Spleen (tissue), 11 donors: ENCODE results near the gene RFLNA. TPM values are rescaled to one million over a fixed set of nuclear protein-coding genes. Genes with fewer than 3 reads are reported as not detected.

Source experiments
- DNase-seq: peaks from one replicate; pipeline ENCODE4 v3.0.0-alpha.2; 2020
- H3K27ac ChIP-seq, 8 donors: fragments of 200-600 bp; sonication (generic) in 7 of 8; 1 replicate in 4 of 8; 2 replicates in 4 of 8; pipeline versions ENCODE4 v1.5.0 to v1.8.0; 2016 to 2021; ENCODE audit warnings: inconsistent platforms in 4 of 8, mild to moderate bottlenecking in 4 of 8, moderate library complexity in 1 of 8
- H3K27me3 ChIP-seq, 7 donors: fragments of 200-600 bp; sonication (generic) in 6 of 7; replicated peaks in 1 of 7; 1 replicate in 4 of 7; 2 replicates in 3 of 7; pipeline versions ENCODE4 v1.5.0 to v1.8.0; 2016 to 2021; ENCODE audit warnings: inconsistent platforms in 3 of 7, mild to moderate bottlenecking in 1 of 7
- H3K36me3 ChIP-seq, 6 donors: fragments of 200-600 bp; sonication (generic) in 5 of 6; 1 replicate in 4 of 6; 2 replicates in 2 of 6; pipeline versions ENCODE4 v1.5.0 to v1.8.0; 2016 to 2021; ENCODE audit warnings: inconsistent platforms in 2 of 6
- H3K4me1 ChIP-seq, 6 donors: fragments of 200-600 bp; sonication (generic) in 5 of 6; 1 replicate in 3 of 6; 2 replicates in 3 of 6; pipeline versions ENCODE4 v1.5.0 to v1.8.0; 2016 to 2021; ENCODE audit warnings: inconsistent platforms in 3 of 6
- H3K4me3 ChIP-seq, 8 donors: fragments of 200-600 bp; sonication (generic) in 7 of 8; 1 replicate in 4 of 8; 2 replicates in 4 of 8; pipeline versions ENCODE4 v1.5.0 to v1.8.0; 2016 to 2021; ENCODE audit warnings: inconsistent platforms in 4 of 8, mild to moderate bottlenecking in 4 of 8, moderate library complexity in 2 of 8
- H3K9me3 ChIP-seq, 8 donors: fragments of 200-600 bp; sonication (generic) in 7 of 8; 1 replicate in 4 of 8; 2 replicates in 4 of 8; pipeline versions ENCODE4 v1.5.0 to v1.8.0; 2016 to 2021; ENCODE audit warnings: inconsistent platforms in 4 of 8
- POLR2A ChIP-seq, 3 donors: fragments of 450-650 bp; IDR thresholded peaks; one replicate each; pipeline ENCODE4 v1.5.1; 2017; ENCODE audit warnings: antibody characterized with exemption in 3 of 3, mild to moderate bottlenecking in 1 of 3
- POLR2AphosphoS5 ChIP-seq, 3 donors: sonication (generic); formaldehyde crosslinking; IDR thresholded peaks; one replicate each; pipeline ENCODE4 v1.5.1; 2017; ENCODE audit warnings: antibody characterized with exemption in 3 of 3
- WGBS, 5 donors: extraction: QIAGEN DNeasy Blood & Tissue Kit in 3 of 5; methylation state at CpG; one replicate each; pipeline versions ENCODE4 v1.1.5 to v1.1.7; 2013 to 2018; 5-methylcytosine and 5-hydroxymethylcytosine counted together
- intact Hi-C: fragments of 100-400 bp; cut with DNase I; formaldehyde crosslinking; loops from one replicate; pipeline ENCODE4 v1.15.0; 2023; ENCODE audit warnings: low total_unique reads
- polyA plus RNA-seq, 3 donors: library from polyadenylated mRNA; stranded (reverse); fragments of 200-250 nt; gene quantifications; one replicate each; pipeline ENCODE4 v1.2.1, GENCODE V29; 2013
- total RNA-seq, 7 donors: library from RNA; depleted of rRNA in 3 of 7; stranded (reverse); fragments of >200 nt in 3 of 7; fragmentation: NEBNext Ultra II Directional in 4 of 7; extraction: Animal tissue kit (Norgen Biotek cat#: 25700) in 4 of 7; gene quantifications; one replicate each; pipeline versions ENCODE4 v1.1.0 to v1.2.1, GENCODE V29; 2016 to 2021
- TF ChIP-seq, protein P1 (sequence below), 11 experiments: fragments of 200-600 bp in 7 of 11; fragments of 450-650 bp in 4 of 11; sonication (generic) in 4 of 11; IDR thresholded peaks in 8 of 11; conservative IDR thresholded peaks in 3 of 11; 1 replicate in 7 of 11; 2 replicates in 4 of 11; pipeline versions ENCODE4 v1.4.0 to v1.8.0; 2016 to 2021; ENCODE audit warnings: antibody characterized with exemption in 11 of 11, inconsistent platforms in 4 of 11, mild to moderate bottlenecking in 1 of 11
- donor health status: healthy with polysubstance abuse.
- donor health status: DM: no; HTN: no; CAD: no; lungs with moderate emphysema.
- donor health status: DM: no; HTN: no; CAD: no.
- donor health status: Bipolar disorder and iron deficiency.
- donor health status: healthy.
- donor health status: DM: no; HTN: no; CAD: no.
- donor health status: DM: yes; HTN: yes; CAD: no.

The RFLNA gene
- total and polyA plus RNA-seq, 10 donors, result 0.04 to 0.35 (median 0.21) TPM; not detected in 6

DNA sequence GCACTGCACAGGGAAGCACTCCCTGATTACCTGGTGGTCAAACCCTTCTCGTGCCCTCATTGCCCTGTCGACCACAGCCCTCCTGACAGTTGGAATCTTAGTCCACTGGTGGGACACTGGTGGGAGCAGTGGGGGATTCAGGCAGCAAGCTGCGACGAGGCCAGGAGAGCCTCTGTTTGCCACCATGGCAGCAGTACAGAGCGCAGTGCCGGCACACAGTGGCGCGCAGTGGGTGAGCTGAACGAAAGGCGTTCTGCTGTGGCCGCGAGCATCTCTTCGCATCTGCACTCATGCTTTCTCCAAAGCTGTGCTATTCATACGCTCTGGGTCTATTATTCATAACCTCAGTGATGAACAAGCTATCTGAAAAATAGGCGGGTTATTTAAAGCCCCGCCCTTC, 14.3 kb downstream of the RFLNA start:
- Histone ChIP-seq H3K36me3 (no peaks in the 10 kb centered on the region), H3K27me3 (no peaks in the 10 kb centered on the region), H3K4me1 (no peaks in the 10 kb centered on the region), H3K4me3 (no peak overlapping the region), H3K9me3 (no peaks in the 10 kb centered on the region), H3K27ac (no peak overlapping the region)
- intact Hi-C loops, result no loop called here
- no peak for DNase-seq
- 89 to 97% (median 91%) methylated on average over 16 of the region's 16 CpGs for WGBS, 5 donors
- no peak for TF ChIP-seq POLR2A (IDR thresholded peaks at IDR 0.05)
- TF ChIP-seq POLR2AphosphoS5 (IDR thresholded peaks at IDR 0.05), result no peak
- TF ChIP-seq, protein P1, sequence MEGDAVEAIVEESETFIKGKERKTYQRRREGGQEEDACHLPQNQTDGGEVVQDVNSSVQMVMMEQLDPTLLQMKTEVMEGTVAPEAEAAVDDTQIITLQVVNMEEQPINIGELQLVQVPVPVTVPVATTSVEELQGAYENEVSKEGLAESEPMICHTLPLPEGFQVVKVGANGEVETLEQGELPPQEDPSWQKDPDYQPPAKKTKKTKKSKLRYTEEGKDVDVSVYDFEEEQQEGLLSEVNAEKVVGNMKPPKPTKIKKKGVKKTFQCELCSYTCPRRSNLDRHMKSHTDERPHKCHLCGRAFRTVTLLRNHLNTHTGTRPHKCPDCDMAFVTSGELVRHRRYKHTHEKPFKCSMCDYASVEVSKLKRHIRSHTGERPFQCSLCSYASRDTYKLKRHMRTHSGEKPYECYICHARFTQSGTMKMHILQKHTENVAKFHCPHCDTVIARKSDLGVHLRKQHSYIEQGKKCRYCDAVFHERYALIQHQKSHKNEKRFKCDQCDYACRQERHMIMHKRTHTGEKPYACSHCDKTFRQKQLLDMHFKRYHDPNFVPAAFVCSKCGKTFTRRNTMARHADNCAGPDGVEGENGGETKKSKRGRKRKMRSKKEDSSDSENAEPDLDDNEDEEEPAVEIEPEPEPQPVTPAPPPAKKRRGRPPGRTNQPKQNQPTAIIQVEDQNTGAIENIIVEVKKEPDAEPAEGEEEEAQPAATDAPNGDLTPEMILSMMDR (IDR thresholded peaks at IDR 0.05 in 8 of 11, conservative IDR thresholded peaks at IDR 0.05 in 3 of 11), result no peak

DNA sequence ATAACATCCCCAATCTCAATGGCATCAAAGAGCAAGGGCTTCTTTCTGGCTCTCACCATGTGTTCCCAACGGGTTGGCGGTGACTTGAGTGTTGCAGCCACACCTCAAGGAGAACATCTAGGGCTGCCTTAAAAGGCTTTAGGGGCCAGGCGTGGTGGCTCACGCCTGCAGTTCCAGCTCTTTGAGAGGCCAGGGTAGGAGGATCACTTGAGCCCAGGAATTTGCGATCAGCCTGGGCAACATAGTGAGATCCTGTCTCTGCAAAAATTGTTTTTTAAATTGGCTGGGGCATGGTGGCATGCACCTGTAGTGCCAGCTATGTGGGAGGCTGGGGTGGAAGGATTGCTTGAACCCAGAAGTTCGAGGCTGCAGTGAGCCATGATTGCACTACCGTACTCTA, 14.9 kb downstream of the RFLNA start:
- 81 to 95% (median 89%) methylated on average over 7 of the region's 7 CpGs for WGBS, 5 donors
- intact Hi-C loops, result no loop called here
- TF ChIP-seq, protein P1 (IDR thresholded peaks at IDR 0.05 in 8 of 11, conservative IDR thresholded peaks at IDR 0.05 in 3 of 11), result no peak
- TF ChIP-seq POLR2AphosphoS5 (IDR thresholded peaks at IDR 0.05) (no peak), POLR2A (IDR thresholded peaks at IDR 0.05) (no peak)

DNA sequence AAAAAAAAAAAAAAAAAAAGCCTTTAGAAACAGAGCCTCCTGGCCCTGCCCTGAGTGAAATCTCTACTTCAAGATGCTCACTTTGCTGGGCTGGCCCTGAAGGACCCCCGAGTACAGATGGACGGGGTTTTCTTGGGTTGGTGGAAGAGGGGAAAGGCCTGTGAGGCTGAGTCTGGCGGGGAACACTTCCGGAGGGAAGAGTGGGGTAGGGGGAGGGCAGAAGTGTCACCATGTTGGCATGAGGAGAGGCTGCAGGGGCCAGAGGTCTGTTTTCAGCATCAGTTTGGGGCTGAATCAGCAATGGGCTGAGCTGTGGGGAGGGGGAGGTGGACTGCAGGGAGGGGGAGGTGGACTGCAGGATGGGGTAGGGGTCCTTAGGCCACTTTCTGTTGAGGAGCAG, 15.3 kb downstream of the RFLNA start:
- no peak overlapping the region for H3K4me3 ChIP-seq
- intact Hi-C loops, result no loop called here
- H3K9me3 ChIP-seq, result no peaks in the 10 kb centered on the region
- H3K4me1 ChIP-seq, result no peaks in the 10 kb centered on the region
- no peaks in the 10 kb centered on the region for H3K27me3 ChIP-seq
- H3K36me3 ChIP-seq, result no peaks in the 10 kb centered on the region
- 63 to 86% (median 77%) methylated on average over 4 of the region's 4 CpGs for WGBS, 5 donors
- TF ChIP-seq POLR2A (IDR thresholded peaks at IDR 0.05), result no peak
- TF ChIP-seq POLR2AphosphoS5 (IDR thresholded peaks at IDR 0.05), result no peak
- TF ChIP-seq, protein P1 (IDR thresholded peaks at IDR 0.05 in 8 of 11, conservative IDR thresholded peaks at IDR 0.05 in 3 of 11), result no peak
- no peak overlapping the region for H3K27ac ChIP-seq
- no peak for DNase-seq

More for the DNA sequence above, 14.9 kb downstream of the RFLNA start:
- DNase-seq, result no peak
- Histone ChIP-seq H3K27me3 (no peaks in the 10 kb centered on the region), H3K27ac (no peak overlapping the region), H3K4me1 (no peaks in the 10 kb centered on the region), H3K36me3 (no peaks in the 10 kb centered on the region), H3K4me3 (no peak overlapping the region), H3K9me3 (no peaks in the 10 kb centered on the region)

DNA sequence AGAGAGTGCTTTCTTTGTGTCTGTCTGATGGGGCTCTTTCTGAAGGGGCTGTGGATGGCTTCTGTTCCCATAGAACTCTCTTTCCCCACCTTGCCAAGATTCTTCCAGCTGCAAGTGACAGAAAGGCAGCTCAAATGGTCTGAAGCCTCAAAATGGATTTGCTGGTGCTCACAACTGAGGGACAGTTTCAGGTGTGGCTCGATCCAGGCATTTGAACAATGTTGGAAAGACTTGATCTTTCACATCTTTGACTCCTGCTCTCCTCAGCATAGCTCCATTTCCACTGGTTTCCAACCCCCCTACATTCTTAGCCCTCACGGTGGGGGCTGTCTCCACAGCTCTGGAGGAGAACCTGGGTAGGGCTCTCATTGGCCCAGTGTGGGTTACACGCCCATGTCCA, 15.9 kb downstream of the RFLNA start:
- TF ChIP-seq POLR2AphosphoS5 (IDR thresholded peaks at IDR 0.05) (no peak), POLR2A (IDR thresholded peaks at IDR 0.05) (no peak)
- TF ChIP-seq, protein P1 (IDR thresholded peaks at IDR 0.05 in 8 of 11, conservative IDR thresholded peaks at IDR 0.05 in 3 of 11), result no peak
- Histone ChIP-seq H3K36me3 (no peaks in the 10 kb centered on the region), H3K9me3 (no peaks in the 10 kb centered on the region), H3K4me1 (no peaks in the 10 kb centered on the region), H3K27me3 (no peaks in the 10 kb centered on the region), H3K27ac (no peak overlapping the region), H3K4me3 (no peak overlapping the region)
- 83 to 96% (median 90%) methylated on average over 3 of the region's 3 CpGs for WGBS, 5 donors
- intact Hi-C loops, result no loop called here
- DNase-seq, result no peak
